HG03108 (cell line): ENCODE results near the gene WNT7B.
"Not testable (repeated sequence)": the region's sequence is repeated elsewhere in the genome, so short reads cannot be mapped to it uniquely, and the experiment has no call there.

Source experiments
- ATAC-seq: cut with Tn5 transposase; IDR thresholded peaks from one replicate; pipeline ENCODE4 v1.9.1; 2021; ENCODE audit warnings: moderate library complexity; ENCODE audit not compliant: unreplicated experiment

Gene WNT7B

GRCh38 chr22:46008836-46009596, 32.1 kb upstream of the WNT7B start:
- ATAC-seq = no peak

- no peak for ATAC-seq
Observed at GRCh38 chr22:46008291-46008690, 31.3 kb upstream of the WNT7B start.

GRCh38 chr22:46007848-46008261, 30.9 kb upstream of the WNT7B start:
- no peak for ATAC-seq

GRCh38 chr22:46007003-46007847, 30.3 kb upstream of the WNT7B start:
- ATAC-seq = no peak

- no peak for ATAC-seq
Observed at GRCh38 chr22:46006379-46007002, 29.5 kb upstream of the WNT7B start.

- not testable (repeated sequence) for ATAC-seq
Observed at GRCh38 chr22:46005116-46005705, 28.2 kb upstream of the WNT7B start.

GRCh38 chr22:46004105-46004866, 27.3 kb upstream of the WNT7B start:
- no peak for ATAC-seq

GRCh38 chr22:46003271-46004091, 26.5 kb upstream of the WNT7B start:
- no peak for ATAC-seq

- ATAC-seq = no peak
Observed at GRCh38 chr22:46002757-46003270, 25.9 kb upstream of the WNT7B start.

GRCh38 chr22:46001426-46002106, 24.6 kb upstream of the WNT7B start:
- ATAC-seq = no peak

- ATAC-seq = no peak
Observed at GRCh38 chr22:46001046-46001425, 24.1 kb upstream of the WNT7B start.

GRCh38 chr22:46000081-46001027, 23.4 kb upstream of the WNT7B start:
- no peak for ATAC-seq

- ATAC-seq = no peak
Observed at GRCh38 chr22:45999379-45999971, 22.5 kb upstream of the WNT7B start.

- ATAC-seq = no peak
Observed at GRCh38 chr22:45998638-45999378, 21.8 kb upstream of the WNT7B start.

- ATAC-seq = no peak
Observed at GRCh38 chr22:45997777-45998637, 21.0 kb upstream of the WNT7B start.
